Smooth muscle cell of the brain vasculature (primary cell): Measurements from ENCODE around the gene FAP.
A peak's percentile ranks its signal among the peaks of the same experiment; 100 is the strongest.

Source experiments
- DNase-seq: peaks from one replicate; pipeline ENCODE4 v3.0.0-alpha.2; 2012; ENCODE audit warnings: low read depth, low spot score

FAP gene

DNA sequence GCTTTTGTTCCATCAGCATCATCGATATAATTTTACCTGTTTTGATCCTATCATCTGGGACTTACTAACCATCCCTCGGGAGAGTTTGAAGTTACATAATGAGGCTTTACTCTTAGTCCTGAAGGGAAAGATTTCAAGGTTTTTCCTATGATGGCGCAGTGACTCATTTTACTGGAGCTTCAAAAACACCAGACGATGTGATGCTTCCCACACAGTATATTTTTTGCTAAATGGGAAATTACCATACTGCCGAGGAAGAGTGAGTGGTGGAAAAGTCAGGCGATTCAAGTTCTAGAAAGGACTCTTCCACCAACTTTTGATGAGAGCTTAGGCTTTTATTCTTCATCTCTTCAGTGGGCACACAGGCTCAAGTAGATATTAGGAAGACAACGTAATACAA, 46.6 kb downstream of the FAP start:
- DNase-seq: no peak

DNA sequence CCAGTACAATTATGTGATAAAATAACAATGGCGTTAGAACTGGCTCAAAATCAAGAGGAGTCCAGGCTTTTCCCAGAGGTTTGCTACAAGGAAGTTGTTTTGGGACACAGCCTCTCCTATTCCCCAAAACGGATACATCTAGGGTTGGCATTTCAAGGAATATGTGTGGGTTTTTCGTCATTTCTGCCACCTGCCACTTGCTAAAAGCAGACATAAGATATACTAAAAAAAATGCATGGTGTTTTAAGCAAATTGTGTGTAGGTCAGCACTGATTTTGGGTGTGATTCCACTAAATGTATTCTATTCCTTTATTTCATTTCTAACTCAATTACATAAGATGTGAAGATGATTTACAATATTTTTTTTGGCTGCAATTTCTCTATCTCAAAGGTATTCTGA, 54.8 kb downstream of the FAP start:
- DNase-seq: no peak

DNA sequence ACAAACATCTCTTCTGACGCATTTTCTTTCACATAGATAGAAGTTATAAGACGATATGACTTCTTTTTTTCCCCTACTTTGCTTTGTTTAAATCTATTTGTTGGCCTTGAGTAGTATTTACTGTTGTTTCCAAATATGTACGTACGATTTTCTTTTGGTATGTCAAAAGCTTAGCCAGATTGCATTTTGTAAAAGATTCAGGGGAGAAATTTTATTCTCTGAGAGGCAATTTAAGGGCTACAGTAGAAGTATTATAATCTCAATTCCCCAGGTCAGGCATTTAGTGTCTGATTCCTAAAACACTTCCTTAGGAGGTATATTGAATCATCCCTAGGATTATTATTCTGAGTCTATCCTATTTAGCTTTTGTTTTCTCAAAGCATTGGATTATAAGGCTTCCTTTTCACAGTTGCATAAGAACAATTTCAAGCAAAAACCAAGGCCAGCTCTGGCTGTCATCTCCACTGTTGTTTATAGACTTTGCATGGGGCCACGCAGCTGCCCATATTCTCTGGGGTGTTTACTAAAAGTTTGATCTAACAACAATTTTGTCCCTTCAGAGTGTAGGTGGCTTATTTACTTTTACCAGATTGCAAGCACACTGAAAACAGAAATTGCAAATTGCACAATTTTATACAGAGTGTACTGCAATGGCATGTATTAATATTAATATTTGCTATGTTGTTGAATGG, 57.6 kb downstream of the FAP start:
- no peak for DNase-seq

DNA sequence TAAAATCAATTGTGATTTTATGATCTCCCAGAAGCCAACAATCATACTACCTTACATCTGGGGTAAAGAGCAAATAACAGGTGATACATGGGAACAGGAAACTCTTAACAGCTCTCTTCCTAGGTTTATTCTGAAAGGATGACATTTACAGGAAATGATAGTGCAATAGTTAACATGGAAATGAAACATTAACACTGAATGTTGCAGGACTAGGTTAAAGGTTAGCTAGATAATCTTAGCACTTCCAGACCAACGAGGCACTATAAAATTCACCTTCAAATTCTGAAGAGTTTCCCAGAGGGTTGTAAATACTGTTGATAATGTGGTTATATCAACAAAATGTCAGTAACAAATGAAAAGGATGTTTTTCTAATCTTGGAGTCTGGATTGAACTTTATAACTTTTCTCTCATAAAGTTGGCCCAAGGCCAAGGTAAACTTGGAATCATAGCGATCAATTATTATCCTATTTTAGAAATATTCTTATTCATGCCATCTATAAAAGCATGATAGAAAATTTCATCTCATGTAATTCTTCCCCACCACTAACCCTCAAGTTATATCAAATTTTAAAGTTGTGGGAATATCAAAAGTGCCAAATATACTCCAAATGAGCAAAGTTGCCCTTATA, 58.3 kb downstream of the FAP start:
- DNase-seq: no peak

DNA sequence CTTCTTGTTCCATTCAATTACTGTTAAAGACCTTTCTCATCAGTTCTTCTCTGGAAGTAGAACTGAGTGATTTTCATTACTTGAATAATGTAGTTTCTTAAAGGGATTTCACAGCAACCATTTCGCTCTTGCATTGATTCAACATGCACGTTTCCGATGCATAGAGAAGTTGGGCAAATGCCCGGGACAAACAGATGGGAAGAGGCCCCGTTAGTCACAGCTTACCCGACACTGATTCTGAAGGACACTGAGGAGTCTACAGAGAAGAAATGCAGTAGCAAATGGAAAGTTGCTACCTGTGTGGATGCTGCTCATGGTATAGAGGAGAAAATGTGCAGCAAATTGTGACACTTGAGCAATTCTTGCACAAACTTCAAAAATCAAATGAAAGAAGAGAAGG, 58.9 kb downstream of the FAP start:
- DNase-seq: no peak

DNA sequence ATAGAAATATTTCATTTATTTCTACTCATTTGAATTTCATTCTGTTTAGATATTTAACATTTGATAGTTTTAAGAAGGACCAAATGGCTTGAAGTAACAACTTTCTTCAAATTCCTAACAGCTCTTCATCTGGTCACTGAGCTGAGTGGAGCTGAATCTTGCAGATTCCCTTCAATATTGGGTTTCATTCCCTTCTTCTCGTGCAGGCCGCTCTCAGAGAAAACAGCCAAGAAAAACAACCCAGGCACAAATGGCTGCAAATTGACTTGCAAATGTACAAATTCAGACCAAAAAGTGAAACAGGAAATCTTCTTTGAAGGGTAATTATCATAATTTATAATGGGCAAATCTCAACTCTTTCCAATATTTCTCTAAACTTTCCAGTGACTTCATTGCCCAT, 60.9 kb downstream of the FAP start:
- no peak for DNase-seq

DNA sequence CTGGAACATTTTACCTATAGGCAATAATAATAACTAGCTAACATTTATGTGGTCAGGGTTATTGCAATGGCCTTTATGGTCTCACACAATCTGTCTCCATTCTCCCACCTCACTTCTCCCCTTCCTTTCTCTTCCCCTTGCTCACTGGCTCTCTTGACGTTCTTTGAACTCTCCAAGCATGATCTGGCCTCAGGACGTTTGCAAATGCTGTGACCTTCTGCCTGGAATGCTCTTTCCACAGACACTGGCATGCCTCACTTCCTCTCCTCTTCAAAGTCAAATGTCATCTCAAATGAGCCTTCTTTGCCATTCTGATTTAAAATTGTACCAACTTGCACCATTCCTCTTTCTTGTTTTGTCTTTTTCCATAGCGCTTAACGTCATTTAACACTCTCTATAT, 65.9 kb downstream of the FAP start:
- DNase-seq: no peak

DNA sequence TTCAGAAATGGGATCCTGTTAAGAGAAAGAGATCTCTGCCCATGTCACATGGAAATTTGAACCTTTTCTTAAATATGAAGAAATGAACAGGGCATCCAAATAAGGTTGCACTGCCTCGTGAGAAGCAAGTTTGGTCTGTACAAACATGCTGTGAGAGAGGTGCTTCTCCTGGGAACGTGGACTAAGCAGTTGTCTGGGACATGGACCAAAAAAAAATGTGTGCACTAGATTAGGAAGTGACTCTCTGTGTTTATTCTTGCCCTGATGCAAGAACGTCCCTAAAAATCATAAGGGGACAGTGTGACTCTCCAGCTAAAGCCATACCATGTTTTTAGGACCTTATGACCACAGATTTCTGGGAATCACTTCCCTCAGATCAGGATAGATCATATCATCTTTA, 67.5 kb downstream of the FAP start:
- no peak for DNase-seq

DNA sequence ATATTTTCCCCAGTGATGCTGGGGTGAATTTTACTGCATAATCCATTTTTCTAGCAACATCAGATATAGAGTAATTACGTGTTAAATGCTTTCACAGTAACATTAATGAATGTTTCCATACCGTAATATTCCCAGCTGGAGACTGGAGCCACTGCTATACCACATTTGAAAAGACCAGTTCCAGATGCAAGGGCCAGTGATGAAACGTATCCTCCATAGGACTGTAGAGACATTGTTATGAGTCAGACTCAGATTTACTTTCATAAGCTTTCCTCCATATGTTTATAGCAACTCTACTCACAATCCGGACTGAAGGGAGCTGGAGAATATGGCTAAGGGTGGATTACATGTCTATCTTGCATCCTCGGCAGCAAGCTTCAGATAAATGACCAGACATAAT, 68.5 kb downstream of the FAP start:
- DNase-seq: no peak

DNA sequence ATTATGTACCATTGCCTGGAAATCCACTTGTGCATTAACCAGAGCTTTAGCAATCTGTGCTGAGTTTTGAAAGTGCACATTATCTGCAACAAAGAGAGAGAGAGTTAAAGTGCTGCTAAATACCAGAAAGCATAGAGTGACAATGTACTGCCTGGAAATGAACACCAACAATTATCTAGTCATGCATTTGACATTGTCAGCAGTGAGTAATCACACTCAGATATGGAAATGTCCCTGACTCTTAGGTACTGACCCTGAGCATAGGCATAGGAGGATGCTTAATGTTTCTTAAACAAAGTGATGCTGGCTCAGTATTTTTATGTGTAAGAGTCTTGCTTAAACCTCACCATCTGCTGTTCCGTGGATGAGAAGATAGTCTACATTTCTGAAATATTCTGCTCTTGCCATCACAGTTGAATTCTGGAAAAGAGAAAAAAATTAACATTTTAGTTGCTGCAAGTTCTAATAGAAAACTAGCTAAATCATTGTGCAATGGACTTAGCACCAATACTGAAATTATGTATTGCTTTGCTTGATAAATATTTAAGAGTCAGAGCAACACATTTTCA, 70.4 kb downstream of the FAP start:
- no peak for DNase-seq

DNA sequence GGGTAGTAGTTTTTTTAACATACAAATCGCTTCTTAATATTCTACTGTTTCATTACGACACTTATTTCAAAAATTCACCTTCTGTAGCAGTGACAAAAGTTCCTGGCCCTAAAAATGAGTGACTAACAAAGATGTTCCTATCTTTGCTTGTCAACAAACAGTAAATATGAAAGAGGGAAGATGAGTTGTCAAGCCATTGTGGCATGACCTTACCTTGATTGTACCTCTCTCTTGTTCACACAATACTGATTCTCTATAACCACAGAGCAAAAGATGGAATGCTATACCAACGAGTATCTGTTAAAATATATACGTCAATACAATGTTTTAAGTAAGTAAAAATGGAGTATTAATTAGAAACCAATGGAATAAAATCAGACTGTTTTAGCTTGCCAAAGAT, 76.5 kb downstream of the FAP start:
- DNase-seq: no peak

DNA sequence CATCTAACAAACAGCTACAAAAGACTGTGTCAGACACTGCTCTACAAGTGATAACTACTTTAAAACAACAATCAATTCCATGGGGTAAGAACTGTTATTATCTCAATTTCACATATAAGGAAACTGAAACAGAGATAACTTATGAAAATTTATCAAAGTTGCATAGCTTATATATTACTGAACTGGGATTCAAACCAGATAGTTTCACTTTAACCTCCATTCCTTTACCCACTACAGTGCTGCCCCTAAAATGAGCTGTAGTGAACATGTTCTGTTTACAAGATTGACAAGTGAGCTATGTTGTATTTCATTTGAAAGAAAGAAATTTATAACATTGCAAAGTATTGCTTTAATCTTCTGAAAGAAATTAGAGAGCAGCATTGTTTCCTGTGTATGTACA, 77.1 kb downstream of the FAP start:
- DNase-seq: no peak

DNA sequence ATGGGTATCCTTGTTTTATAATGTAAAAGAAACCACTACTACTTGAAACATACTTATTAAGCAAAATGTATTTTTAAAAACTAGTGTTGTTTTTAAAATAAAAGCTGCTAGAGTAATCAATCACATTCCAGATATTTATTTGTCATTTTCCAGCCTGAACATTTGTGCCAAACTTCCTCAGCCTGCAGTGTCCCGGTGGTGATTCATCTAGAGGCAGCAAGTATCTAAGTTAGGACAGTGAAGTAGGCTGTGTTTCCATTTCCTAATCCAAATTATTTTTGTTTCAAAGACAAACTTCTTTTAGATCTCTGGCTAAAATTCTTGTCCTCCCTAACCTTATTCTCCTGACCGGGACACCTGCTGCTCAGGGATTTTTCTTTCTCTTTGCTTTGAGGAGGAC, 78.4 kb downstream of the FAP start:
- DNase-seq: no peak

DNA sequence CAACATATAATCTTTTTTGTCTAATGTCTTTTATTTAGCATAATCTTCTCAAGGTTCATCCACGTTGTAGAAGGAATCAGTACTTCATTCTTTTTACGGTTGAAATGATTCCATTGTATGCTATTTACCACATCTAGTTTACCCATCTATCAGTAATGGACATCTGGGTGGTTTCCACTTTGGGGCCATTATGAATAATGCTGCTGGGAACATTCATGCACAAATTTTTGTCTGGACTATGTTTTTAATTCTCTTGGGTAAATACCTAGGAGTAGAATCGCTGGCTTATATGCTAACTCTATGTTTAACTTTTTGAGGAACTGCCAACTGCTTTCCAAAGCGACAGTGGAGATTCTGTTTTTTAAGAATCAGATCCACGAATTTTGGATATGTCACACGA, 83.8 kb downstream of the FAP start:
- no peak for DNase-seq

DNA sequence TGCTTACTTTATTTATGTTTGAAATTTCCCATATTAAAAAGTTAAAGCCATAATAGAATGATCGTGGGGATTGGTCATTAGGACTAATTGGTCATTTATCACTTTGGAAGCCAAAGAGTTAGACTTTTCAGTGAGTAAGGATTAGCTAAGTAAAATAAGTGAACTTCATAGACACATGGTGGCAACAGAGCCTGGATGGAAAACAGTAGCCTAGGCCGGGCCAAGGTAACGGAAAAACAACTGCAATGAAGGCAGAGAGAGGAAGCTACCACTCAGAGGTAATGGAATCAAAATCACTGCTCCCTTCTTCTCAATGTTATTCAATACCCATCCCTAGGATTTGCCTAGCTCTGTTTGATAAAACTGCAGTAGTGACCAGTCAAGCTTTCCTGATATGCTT, 87.1 kb downstream of the FAP start:
- DNase-seq: no peak

DNA sequence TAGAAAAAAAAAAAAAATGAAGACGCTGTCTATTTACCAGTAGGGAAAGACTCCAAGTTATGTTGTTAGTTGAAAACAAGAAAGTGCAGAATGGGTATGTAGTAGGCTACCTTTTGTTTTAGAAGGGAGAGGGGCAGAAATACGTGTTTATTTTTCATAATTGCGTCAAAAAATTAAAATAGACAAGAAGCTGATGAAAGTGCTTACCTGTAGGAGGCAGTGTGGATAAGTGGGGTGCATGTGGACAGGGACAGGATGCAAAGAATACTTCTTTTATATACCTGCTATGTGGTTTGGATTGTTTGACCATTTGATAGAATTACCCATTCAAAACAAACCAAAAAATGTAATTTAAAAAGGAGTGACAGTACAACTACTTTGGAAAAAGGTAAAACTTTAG, 88.2 kb downstream of the FAP start:
- no peak for DNase-seq

DNA sequence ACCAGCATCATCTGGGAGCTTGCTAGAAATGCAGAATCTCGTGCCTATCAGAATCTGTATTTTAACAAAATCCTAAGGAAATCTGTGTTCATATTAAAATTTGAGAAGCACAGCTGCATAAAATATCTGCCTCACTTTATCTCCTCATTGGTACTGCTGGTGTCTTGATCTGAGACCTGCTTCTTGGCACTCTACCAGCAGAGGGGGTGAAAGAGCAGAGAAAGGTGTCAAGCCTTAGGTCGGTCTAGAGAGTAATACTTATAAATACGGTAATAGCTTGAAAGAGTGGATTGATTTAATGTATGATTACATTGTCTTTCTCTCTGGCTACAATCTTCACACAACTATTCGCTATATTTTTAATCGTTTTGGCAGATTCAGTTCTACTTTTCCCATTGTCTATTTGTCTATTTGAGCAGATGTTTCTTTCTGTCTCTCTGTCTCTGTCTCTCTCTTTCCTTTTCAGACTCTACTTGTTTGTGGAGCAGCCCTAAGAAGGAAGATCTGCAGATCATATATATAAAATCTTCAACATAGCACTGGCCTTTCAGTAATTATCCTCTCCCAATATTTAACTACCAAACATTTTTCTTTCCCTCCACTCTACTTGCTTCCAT, 89.5 kb downstream of the FAP start:
- DNase-seq: peak; percentile 41

DNA sequence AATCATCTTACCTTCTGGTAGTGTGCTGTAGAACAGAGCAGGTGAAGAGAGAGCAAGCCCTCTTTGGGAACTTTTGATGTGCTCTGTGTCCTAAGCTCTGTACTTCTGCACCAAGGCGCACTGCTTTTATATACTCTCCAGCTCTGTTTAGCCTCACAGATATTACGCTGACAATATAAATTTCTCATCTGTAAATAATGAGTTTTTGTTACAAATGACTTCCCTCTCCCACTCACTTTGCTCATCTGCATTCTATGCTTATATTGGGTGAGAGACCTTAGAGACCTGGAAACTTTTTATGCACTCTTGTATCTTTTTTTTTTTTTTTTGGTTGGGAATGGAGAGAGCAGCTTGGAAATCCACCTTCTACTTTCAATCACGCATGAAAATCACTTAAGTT, 91.1 kb downstream of the FAP start, which contains the start of gene GCG:
TSS of gene GCG (minus strand) at position 101 of the 400 bp plus-strand sequence. CDS start 3,069 bp downstream, outside the sequence.
- no peak for DNase-seq

DNA sequence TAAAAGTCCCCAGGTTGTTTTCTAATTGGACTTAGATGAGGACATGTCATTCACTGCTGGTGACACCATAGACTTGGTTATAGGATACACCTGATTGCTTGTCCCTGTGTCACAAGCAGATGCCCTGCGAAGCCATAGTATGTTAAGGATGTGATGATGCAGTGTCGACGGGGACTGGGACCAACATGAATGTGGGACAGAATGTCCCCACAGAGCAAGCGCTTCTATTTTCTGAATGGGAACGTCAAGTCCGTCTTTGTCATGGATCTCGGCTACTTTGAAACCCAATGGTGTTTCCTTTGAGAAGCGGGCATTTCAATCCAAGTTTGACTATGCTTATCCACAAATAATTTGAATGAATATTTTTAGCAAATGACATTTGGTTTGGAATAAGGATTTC, 93.3 kb downstream of the FAP start:
- no peak for DNase-seq

DNA sequence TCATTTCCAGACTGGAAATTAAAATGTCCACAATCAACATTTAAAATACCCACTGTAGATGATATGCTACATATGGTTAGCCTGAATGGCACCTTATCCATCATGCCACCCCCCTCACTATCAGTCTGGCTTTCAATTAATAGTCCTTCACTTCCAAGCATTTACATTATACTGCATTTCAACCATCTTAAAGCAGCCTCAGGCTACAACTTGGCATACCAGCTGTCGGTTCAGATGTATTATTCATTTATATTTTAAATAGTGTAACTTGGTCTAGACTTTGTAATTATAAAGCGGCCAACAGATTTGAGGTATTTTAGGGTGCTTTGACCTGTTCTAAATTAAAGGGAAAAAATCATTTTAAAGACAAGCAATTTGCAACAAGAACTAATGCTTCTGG, 93.8 kb downstream of the FAP start:
- DNase-seq: no peak

DNA sequence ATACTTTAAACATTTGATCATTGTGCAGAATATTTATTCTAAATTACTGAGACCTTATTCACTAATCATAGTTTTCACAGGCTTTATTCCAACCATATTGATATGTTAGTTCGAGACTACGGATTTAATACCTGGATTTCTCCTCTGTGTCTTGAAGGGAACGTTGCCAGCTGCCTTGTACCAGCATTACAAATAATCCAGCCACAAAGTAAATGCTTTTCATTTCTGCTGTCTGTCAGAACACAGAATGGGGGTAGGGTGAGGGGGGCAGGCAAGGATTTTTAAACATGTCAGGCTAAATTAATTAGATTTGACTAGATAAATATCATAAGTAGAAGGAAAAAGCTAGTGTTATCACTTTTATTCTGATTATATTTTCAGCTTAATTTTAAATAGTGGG, 94.3 kb downstream of the FAP start:
- no peak for DNase-seq

DNA sequence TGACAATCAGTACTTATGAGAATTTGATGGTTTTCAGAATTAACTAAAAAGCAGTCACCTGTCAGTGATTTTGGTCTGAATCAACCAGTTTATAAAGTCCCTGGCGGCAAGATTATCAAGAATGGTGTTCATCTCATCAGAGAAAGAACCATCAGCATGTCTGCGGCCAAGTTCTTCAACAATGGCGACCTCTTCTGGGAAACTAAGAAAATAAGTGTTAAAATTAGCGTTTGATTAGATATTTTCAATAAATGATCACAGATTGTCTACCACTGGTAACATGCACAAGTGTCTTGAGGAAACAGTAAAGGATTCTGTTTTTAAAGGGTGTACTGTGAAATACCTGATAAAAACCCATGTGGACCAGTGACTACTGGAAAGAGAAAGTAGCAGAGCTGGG, 99.3 kb downstream of the FAP start:
- no peak for DNase-seq

DNA sequence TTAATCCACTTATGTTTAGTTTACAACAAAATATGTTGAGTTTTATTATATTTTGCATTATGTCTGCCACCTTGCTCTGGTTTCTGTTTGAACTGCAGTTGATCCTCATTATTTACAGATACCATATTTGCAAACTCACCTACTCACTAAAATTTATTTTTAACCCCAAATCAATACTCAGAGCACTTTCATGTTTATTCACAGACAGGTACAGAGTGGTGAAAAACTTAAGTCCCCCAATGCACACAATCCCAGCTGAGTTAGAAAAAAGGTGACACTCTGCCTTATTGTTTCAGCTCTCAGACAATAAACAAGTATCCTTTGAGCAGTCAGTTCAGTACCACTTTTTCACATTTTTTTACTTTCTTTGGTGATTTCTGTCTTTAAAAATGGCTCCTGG, 104.9 kb downstream of the FAP start:
- DNase-seq: no peak
